HepG2 (cell line): Measurements from ENCODE around the gene RRAS. TPM values are rescaled to one million over a fixed set of nuclear protein-coding genes. Genes with fewer than 3 reads are reported as not detected.

ENCODE experiments used
- ATAC-seq: fragments of 200-7000 bp; cut with Tn5 transposase; 3 replicates; pipeline ENCODE4 v1.9.1; 2020; ENCODE audit warnings: mild to moderate bottlenecking, moderate library complexity
- BruUV-seq: library from RNA; stranded (reverse); fragments of 400-500 nt; replicated peaks from 2 replicates; lab custom pipeline; 2021; lab: Mats Ljungman, UMichigan
- CTCF ChIA-PET: fragments of 300-600 bp; formaldehyde crosslinking; extraction: SDS; loops from one replicate; lab custom pipeline; 2021; ENCODE audit warnings: low total read pairs, inconsistent platforms, low intra/inter-chr PET ratio; lab: Yijun Ruan, JAX
- POLR2A ChIA-PET: fragments of 350-600 bp; sonication (Branson Sonifier 250); formaldehyde crosslinking; loops from one replicate; lab custom pipeline; 2020; ENCODE audit warnings: antibody characterized with exemption, inconsistent platforms; lab: Yijun Ruan, JAX
- DNase-seq: peaks from one replicate; pipeline ENCODE4 v3.0.0-alpha.2; 2015; ENCODE audit warnings: low spot score
- FAIRE-seq: peaks from 3 replicates; lab custom pipeline; 2011; peaks lifted over from hg19 to GRCh38; lab: Jason Lieb, UNC
- H2AFZ ChIP-seq: one replicate; pipeline ENCODE4 v1.6.1; 2011; ENCODE audit warnings: low read length, inconsistent platforms
- H3K27ac ChIP-seq: fragments of 300-600 bp; 3 replicates; pipeline ENCODE4 v1.8.0; 2011; ENCODE audit warnings: mixed run types, mild to moderate bottlenecking, mixed read lengths, low read length, inconsistent platforms; ENCODE audit not compliant: insufficient read depth; ENCODE audit errors: extremely low read length
- H3K27me3 ChIP-seq, 2 experiments: fragments of 200-600 bp in 1 of 2; 2 replicates in 1 of 2; 3 replicates in 1 of 2; pipeline versions ENCODE4 v1.6.0 to v1.8.0; 2011; ENCODE audit warnings: low read length in 2 of 2, mild to moderate bottlenecking in 2 of 2, moderate library complexity in 2 of 2, inconsistent platforms in 1 of 2; ENCODE audit not compliant: insufficient read depth in 2 of 2, control insufficient read depth in 1 of 2
- H3K36me3 ChIP-seq, 2 experiments: fragments of 200-600 bp in 1 of 2; replicated peaks in 1 of 2; 2 replicates in 1 of 2; 3 replicates in 1 of 2; pipeline versions ENCODE4 v1.5.1 to v1.8.0; 2011; ENCODE audit warnings: low read length in 2 of 2, inconsistent platforms in 1 of 2; ENCODE audit not compliant: insufficient read depth in 2 of 2, control insufficient read depth in 1 of 2
- H3K4me1 ChIP-seq: 2 replicates; pipeline ENCODE4 v1.5.1; 2012; ENCODE audit warnings: low read length, inconsistent platforms; ENCODE audit not compliant: insufficient read depth
- H3K4me2 ChIP-seq: 2 replicates; pipeline ENCODE4 v1.6.0; 2011; ENCODE audit warnings: low read depth, low read length, inconsistent platforms
- H3K4me3 ChIP-seq, 3 experiments: fragments of 200-600 bp in 1 of 3; sonication (generic), shearing (Covaris generic) in 1 of 3; replicated peaks in 1 of 3; 2 replicates each; pipeline ENCODE4 v1.5.1; 2011 to 2016; ENCODE audit warnings: low read length in 3 of 3, inconsistent platforms in 2 of 3, low read depth in 2 of 3, mild to moderate bottlenecking in 2 of 3, control low read depth in 1 of 3, mixed read lengths in 1 of 3; ENCODE audit not compliant: insufficient read depth in 1 of 3
- H3K79me2 ChIP-seq: one replicate; pipeline ENCODE4 v1.6.1; 2011; ENCODE audit warnings: low read length, inconsistent platforms; ENCODE audit not compliant: insufficient read depth
- H3K9ac ChIP-seq: 2 replicates; pipeline ENCODE4 v1.6.0; 2011; ENCODE audit warnings: mild to moderate bottlenecking, low read depth, low read length, inconsistent platforms; ENCODE audit not compliant: insufficient read depth
- H3K9me3 ChIP-seq: 2 replicates; pipeline ENCODE4 v1.5.1; 2012; ENCODE audit warnings: mild to moderate bottlenecking, low read length
- H4K20me1 ChIP-seq: 2 replicates; pipeline ENCODE4 v1.6.0; 2011; ENCODE audit warnings: inconsistent platforms, mild to moderate bottlenecking, low read length, moderate library complexity; ENCODE audit not compliant: insufficient read depth
- CREB1 ChIP-seq, 2 experiments: fragments of 450-650 bp in 1 of 2; IDR thresholded peaks; 2 replicates each; pipeline ENCODE4 v1.6.1; 2016 to 2017; ENCODE audit warnings: control low read depth in 1 of 2, mild to moderate bottlenecking in 1 of 2, missing compliant biosample characterization in 1 of 2, missing genetic modification characterization in 1 of 2
- KDM2A ChIP-seq: sonication (generic); formaldehyde crosslinking; IDR thresholded peaks from 2 replicates; pipeline ENCODE4 v1.4.0; 2020; ENCODE audit warnings: low read depth, missing genetic modification reagents, borderline replicate concordance
- MIER2 ChIP-seq: IDR thresholded peaks from 2 replicates; pipeline ENCODE4 v1.6.1; 2016; ENCODE audit warnings: missing biosample characterization, missing genetic modification reagents
- MTERF4 ChIP-seq: sonication (generic); formaldehyde crosslinking; IDR thresholded peaks from 2 replicates; pipeline ENCODE4 v1.8.0; 2023; ENCODE audit warnings: mild to moderate bottlenecking, missing genetic modification reagents
- POLR2A ChIP-seq, 2 experiments: IDR thresholded peaks; 2 replicates each; pipeline ENCODE4 v1.6.1; 2011; ENCODE audit warnings: low read depth in 2 of 2, low read length in 2 of 2, mild to moderate bottlenecking in 1 of 2, moderate library complexity in 1 of 2; ENCODE audit not compliant: insufficient read depth in 1 of 2
- POLR2AphosphoS5 ChIP-seq: IDR thresholded peaks from 2 replicates; pipeline ENCODE4 v1.6.1; 2012; ENCODE audit warnings: low read depth, low read length
- RBFOX2 ChIP-seq: fragments of 200-400 bp; formaldehyde crosslinking; IDR thresholded peaks from 2 replicates; pipeline ENCODE4 v1.6.1; 2017; ENCODE audit warnings: low read depth, mild to moderate bottlenecking, low read length
- WGBS: methylation state at CpG from one replicate; pipeline ENCODE4 v1.1.6; 2017; ENCODE audit warnings: low lambda C conversion rate; 5-methylcytosine and 5-hydroxymethylcytosine counted together
- in situ Hi-C: cut with HindIII; loops from 2 replicates; pipeline ENCODE4 v1.10.0; 2017; ENCODE audit warnings: low pct_unique_long_range_greater_than_20kb; ENCODE audit not compliant: extremely low pct_ligation_motif_present
- intact Hi-C: fragments of 100-400 bp; cut with micrococcal nuclease; formaldehyde crosslinking; loops from one replicate; pipeline ENCODE4 v1.10.0; 2022; ENCODE audit not compliant: unreplicated experiment
- polyA plus RNA-seq, 8 experiments: library from polyadenylated mRNA; depleted of rRNA in 3 of 8; stranded (reverse) in 7 of 8; unstranded in 1 of 8; fragments of >200 nt; fragmentation: Illumina TruSeq in 4 of 8; extraction: Trizol in 4 of 8; gene quantifications; 2 replicates each; pipeline versions ENCODE4 v1.2.1 to v1.2.3, GENCODE V29; 2011 to 2016; ENCODE audit warnings: low read depth in 4 of 8, missing spikeins in 1 of 8, mixed read lengths in 1 of 8; ENCODE audit not compliant: insufficient read depth in 1 of 8
- total RNA-seq, 5 experiments: library from RNA; depleted of rRNA; stranded (reverse); fragments of >200 nt; fragmentation: Illumina TruSeq; extraction: Trizol; gene quantifications; 2 replicates each; pipeline ENCODE4 v1.2.3, GENCODE V29; 2016; ENCODE audit warnings: low read depth in 1 of 5

RRAS gene
- total and polyA plus RNA-seq, 2 of the 13 experiments (the other 11 are each of a cell fraction or from before 2014, with no cell fraction given): 1.5 to 12.0 TPM

DNA sequence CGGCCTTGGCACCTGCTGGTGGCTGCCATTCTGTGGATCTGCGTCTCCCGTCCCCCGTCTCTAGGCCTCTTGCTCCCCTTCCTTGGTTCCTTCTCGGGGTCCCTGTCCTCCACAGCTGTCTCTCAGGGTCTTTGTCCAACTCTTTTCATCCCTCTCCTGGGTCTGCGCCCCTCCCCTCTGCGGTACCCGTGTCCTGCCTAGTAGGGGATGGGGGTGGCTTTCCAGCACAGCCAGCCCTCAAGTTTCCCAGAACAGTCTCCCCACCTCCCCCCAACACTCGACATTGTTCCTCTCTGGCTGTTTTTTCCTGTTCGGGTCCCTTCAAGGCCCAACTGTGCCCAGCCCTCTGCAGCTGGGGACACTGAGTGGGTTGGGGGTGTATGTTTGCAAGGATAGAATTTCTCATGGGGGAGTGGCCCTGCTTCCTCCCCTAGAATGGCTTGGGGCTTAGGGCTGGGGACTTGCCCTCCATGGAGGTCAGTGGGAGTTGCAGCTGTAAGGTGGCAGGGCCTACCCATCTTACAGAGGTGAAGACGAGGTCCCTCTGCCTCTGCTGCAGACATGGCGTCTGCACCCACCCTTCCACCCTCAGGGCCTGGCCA, 48.7 kb upstream of the RRAS start:
- ATAC-seq (no peak; the same call in 2 of the 3 replicates), FAIRE-seq (no peak), DNase-seq (no peak)
- Histone ChIP-seq H3K79me2 (peaks cover 2% of the 10 kb centered on the region), H3K9me3 (no peaks in the 10 kb centered on the region), H3K4me1 (no peaks in the 10 kb centered on the region), H2AFZ (no peak overlapping the region), H3K27me3 (no peaks in the 10 kb centered on the region), H3K4me2 (no peak overlapping the region), H3K36me3 (peaks cover 21 to 41% of the 10 kb centered on the region in 2 experiments), H3K4me3 (no peak overlapping the region), H4K20me1 (peaks cover 5% of the 10 kb centered on the region; the same call in 1 of the 2 replicates), H3K9ac (no peak overlapping the region), H3K27ac (no peak overlapping the region)
- in situ Hi-C loops (no loop called here), intact Hi-C loops (no loop called here)
- TF ChIP-seq MIER2 (CRISPR knock-in tag): no peak
- peak; percentile 0; the same call in 1 of the 2 replicates for TF ChIP-seq RBFOX2
- peak; percentile 43; the same call in 1 of the 2 replicates for TF ChIP-seq KDM2A (CRISPR knock-in tag)
- peak in 1 of 2 experiments; percentile 47; a peak in 1 of 4 replicates for TF ChIP-seq POLR2A (IDR thresholded peaks at IDR 0.05; ENCODE audit: insufficient read depth in 1 of 2, low read depth in 2 of 2, low read length in 2 of 2)
- TF ChIP-seq CREB1 (IDR thresholded peaks at IDR 0.05): no peak
- TF ChIP-seq CREB1 (CRISPR knock-in tag; IDR thresholded peaks at IDR 0.05): no peak
- no peak for TF ChIP-seq MTERF4 (CRISPR knock-in tag)
- TF ChIP-seq POLR2AphosphoS5: peak; percentile 35; the same call in 1 of the 2 replicates
- 97% methylated on average over 10 of the region's 12 CpGs for WGBS
- ChIA-PET CTCF (no interaction called here), POLR2A (interaction anchor here (1.9 kb wide), 1 partner anchor 12 kb away, joined by 5 read pairs; no protein-coding TSS in a partner anchor)
- no TSS peak for BruUV-seq
